ENCODE data around the gene U2AF2. TPM values are rescaled to one million over a fixed set of nuclear protein-coding genes. Genes with fewer than 3 reads are reported as not detected.
A peak's percentile ranks its signal among the peaks of the same experiment; 100 is the strongest.

The U2AF2 gene
- total RNA-seq, 1 donor from 2014 or later, result 145 TPM

- DNase-seq (ENCODE audit: extremely low spot score in 2 of 2), result no peak
- no peaks in the 10 kb centered on the region for H3K27me3 ChIP-seq
- H3K36me3 ChIP-seq, result peaks cover 0 to 7% of the 10 kb centered on the region in 2 donors
- TF ChIP-seq POLR2A (IDR thresholded peaks at IDR 0.05) (no peak), POLR2AphosphoS5 (IDR thresholded peaks at IDR 0.05; ENCODE audit: insufficient read depth in 1 of 2, low read depth in 1 of 2) (no peak), CTCF (IDR thresholded peaks at IDR 0.05) (no peak)
- H3K9me3 ChIP-seq, result no peaks in the 10 kb centered on the region
- intact Hi-C loops (cut with DNase I), result no loop called here
- peaks cover 32% of the 10 kb centered on the region for H3K4me1 ChIP-seq
- no peak overlapping the region for H3K4me3 ChIP-seq
- H3K27ac ChIP-seq, result no peak overlapping the region
These were observed 4.7 kb upstream of the U2AF2 start for GRCh38 chr19:55650126-55650557.

DNA sequence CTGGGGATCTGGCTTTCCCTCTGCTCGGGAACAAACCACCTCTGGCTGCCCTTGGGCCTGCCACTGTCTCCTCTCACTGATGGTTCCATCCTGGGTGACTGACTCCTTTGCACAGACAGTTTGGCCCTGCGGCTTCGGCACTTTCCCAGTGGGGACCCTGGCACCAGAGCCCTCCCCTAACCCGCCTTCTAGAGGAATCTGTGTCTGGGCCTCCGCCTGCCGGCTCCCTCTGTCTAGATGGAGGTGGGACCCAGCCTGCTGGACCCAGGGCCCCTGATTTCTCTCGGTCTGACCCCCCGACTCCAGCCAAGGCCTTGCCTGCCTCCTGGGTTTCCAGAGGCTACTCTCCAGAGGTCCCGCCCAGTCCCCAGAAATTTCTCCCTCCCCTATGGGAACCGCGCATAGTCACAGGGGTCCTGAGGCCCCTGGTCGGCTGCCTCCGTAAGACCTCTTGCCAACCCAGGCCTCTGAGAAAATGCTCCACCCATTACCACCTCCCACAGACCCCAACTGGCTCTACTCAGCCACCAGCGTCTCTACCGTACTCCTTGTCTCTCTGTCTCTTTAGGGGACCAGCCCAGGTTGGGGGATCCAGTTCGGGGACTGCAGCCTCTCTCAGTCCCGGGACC, 4.1 kb upstream of the U2AF2 start:
- intact Hi-C loops (cut with DNase I), result no loop called here
- no peaks in the 10 kb centered on the region for H3K27me3 ChIP-seq
- H3K27ac ChIP-seq, result no peak overlapping the region
- H3K4me1 ChIP-seq, result peaks cover 35% of the 10 kb centered on the region
- peaks cover 0 to 1% of the 10 kb centered on the region in 2 donors for H3K36me3 ChIP-seq
- no peak for TF ChIP-seq CTCF (IDR thresholded peaks at IDR 0.05)
- no peak for TF ChIP-seq POLR2AphosphoS5 (IDR thresholded peaks at IDR 0.05; ENCODE audit: insufficient read depth in 1 of 2, low read depth in 1 of 2)
- no peak for TF ChIP-seq POLR2A (IDR thresholded peaks at IDR 0.05)
- no peak overlapping the region for H3K4me3 ChIP-seq
- DNase-seq (ENCODE audit: extremely low spot score in 2 of 2), result no peak
- H3K9me3 ChIP-seq, result no peaks in the 10 kb centered on the region

DNA sequence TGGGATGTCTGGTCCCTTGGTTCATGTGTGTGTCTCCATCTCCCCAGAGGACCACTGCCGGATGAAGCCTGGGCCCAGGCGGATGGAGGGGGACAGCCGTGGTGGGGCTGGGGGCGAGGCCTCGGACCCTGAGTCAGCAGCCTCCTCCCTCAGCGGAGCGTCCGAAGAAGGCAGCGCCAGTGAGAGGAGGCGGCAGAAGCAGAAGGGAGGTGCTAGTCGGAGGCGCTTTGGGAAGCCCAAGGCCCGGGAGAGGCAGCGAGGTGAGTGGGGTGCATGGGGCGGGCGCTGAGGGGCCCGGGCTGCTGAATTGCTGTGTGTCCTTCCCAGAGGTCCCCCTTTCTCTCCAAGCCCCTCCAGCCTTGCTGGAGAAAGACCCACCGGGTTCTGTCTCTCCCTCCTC, 3.6 kb upstream of the U2AF2 start:
- peaks cover 40% of the 10 kb centered on the region for H3K4me1 ChIP-seq
- no peak overlapping the region for H3K27ac ChIP-seq
- no peak for DNase-seq (ENCODE audit: extremely low spot score in 2 of 2)
- intact Hi-C loops (cut with DNase I), result no loop called here
- no peak overlapping the region for H3K4me3 ChIP-seq
- TF ChIP-seq POLR2A (IDR thresholded peaks at IDR 0.05), result no peak
- no peak for TF ChIP-seq CTCF (IDR thresholded peaks at IDR 0.05)
- no peak for TF ChIP-seq POLR2AphosphoS5 (IDR thresholded peaks at IDR 0.05; ENCODE audit: insufficient read depth in 1 of 2, low read depth in 1 of 2)
- no peaks in the 10 kb centered on the region for H3K36me3 ChIP-seq
- H3K27me3 ChIP-seq, result no peaks in the 10 kb centered on the region
- no peaks in the 10 kb centered on the region for H3K9me3 ChIP-seq

DNA sequence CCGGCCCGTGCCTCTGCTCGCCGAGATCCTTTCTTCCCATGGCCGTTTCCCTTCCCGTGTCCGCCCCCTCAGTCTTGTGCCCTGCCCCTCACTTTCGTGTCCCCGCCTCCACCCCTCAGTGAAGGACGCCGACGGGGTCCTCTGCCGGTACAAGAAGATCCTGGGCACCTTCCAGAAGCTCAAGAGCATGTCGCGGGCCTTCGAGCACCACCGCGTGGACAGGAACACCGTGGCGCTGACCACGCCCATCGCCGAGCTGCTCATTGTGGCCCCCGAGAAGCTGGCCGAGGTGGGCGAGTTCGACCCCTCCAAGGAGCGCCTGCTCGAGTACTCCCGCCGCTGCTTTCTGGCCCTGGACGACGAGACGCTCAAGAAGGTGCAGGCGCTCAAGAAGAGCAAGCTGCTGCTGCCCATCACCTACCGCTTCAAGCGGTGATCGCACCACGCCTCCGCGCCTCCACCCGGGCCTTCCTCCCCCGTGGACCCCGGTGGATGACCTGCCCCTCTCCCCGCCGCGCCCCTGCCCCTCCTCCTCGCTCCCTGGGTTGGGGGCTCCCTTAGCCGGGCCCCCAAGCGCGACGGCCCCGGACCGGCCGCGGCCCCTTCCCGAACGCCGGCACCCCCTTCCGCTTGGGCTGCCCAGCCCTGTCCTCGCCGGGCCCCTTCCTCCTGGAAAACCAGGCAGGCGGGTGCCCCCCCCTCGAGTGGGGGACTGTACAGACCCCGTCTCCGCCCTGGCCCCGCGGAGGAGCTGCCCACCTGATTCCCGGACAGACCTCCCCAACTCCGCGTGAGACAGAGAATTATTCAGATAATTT, 2.3 kb upstream of the U2AF2 start:
- TF ChIP-seq POLR2A (IDR thresholded peaks at IDR 0.05), result no peak
- no peak for TF ChIP-seq POLR2AphosphoS5 (IDR thresholded peaks at IDR 0.05; ENCODE audit: insufficient read depth in 1 of 2, low read depth in 1 of 2)
- TF ChIP-seq CTCF (IDR thresholded peaks at IDR 0.05), result no peak
- DNase-seq (ENCODE audit: extremely low spot score in 2 of 2), result no peak
- no peaks in the 10 kb centered on the region for H3K27me3 ChIP-seq
- H3K4me3 ChIP-seq, result peak overlapping the region in 1 of 2 donors; percentile 96
- intact Hi-C loops (cut with DNase I), result no loop called here
- H3K36me3 ChIP-seq, result no peaks in the 10 kb centered on the region
- no peaks in the 10 kb centered on the region for H3K9me3 ChIP-seq
- peak overlapping the region; percentile 100 for H3K27ac ChIP-seq
- peaks cover 47% of the 10 kb centered on the region for H3K4me1 ChIP-seq

Measured in vagina (tissue), 2 donors.